ENCODE data around the gene DIP2C. TPM values are rescaled to one million over a fixed set of nuclear protein-coding genes. Genes with fewer than 3 reads are reported as not detected.
"Not testable (repeated sequence)": the region's sequence is repeated elsewhere in the genome, so short reads cannot be mapped to it uniquely, and the experiment has no call there.

Gene DIP2C
- polyA plus RNA-seq, 3 donors: 19.1 to 24.8 (median 23.2) TPM

GRCh38 chr10:614790-615582, 74.5 kb downstream of the DIP2C start:
- DNase-seq: no peak

DNA sequence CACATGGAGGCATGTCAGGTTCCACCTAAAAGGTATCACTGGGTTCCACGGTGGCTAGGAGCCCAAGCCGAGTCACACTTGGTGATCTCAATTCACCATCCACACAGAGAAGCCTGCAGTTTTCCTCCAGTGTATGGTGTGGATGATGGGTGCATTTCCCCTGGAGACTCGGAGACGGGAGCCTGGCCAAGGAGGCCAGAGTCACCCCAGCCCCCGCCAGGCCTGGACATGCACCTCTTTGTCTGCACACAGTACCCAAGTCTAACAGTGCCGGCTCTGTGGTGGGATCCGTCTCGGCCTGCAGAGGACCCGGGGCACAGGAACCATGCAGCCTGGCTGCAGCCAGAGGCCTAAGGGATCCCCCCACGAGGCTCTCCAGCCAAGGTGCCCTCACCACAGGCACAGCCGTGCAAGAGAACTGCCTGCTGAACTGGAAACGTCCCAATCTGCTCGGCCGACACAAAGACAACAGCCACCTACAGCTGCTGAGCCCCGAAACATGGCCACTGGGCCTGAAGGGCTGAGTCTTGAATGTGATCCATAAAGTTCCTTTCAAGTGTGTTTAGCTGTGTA, 75.2 kb downstream of the DIP2C start:
- no peak for DNase-seq

DNA sequence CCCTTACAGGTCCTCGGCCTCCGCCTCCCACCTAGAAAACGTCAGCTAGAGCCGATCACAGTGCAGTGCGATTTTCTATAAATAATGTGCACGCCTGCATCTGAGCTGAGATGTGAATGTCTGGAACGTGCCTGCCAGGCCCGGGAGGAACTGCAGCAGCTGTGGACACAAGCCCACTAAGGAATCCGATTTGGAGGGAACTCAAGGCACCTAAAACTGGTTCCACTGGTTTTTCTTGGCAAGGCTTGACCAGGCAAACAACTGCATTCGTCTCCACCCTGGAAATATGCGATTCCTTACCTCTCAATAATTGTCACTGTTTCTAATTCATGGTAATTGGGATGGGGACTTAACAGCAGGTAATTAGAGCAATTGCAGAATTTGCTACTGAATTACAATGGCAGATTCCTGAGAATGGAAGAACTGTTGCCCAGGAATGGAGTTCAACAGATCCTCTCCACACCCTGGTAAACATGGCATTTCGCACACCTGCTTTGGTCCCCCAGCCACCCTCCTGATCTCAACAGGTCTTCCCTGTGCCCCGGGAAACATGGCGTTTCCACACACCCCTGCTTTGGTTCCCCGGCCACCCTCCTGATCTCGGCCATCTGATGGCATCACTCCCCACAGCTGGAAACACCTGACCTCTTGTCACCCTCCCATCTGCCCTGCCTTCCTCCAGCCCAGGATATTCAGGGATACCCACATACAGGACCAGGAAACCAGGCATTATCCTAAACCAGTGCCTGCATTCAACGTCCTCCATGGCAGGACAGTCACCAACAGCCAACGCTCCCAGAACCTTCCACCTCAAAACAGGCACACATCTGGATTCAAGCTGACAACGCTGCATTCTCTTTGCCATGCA, 76.0 kb downstream of the DIP2C start:
- peak; percentile 65 for DNase-seq

DNA sequence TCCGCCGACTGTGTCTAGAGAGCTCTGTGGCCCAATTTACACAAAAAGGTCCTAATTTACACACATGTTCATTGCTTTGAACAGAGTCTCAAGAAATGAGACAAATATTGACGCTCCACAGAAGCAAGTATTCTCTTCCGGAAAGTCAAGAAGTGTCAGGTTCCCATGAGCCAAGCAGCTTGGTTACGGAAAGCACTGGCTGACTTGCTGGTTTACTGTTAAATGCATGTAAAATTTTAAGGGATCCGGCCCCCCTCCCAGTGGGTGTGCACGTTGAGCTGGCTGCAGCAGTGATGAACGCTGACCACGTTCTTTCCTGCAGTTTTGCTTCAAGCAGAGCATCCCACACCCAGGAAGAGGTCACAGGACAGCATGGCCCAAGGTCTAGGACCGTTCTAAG, 76.8 kb downstream of the DIP2C start:
- no peak for DNase-seq

GRCh38 chr10:610642-611305, 78.7 kb downstream of the DIP2C start:
- DNase-seq: not testable (repeated sequence)

DNA sequence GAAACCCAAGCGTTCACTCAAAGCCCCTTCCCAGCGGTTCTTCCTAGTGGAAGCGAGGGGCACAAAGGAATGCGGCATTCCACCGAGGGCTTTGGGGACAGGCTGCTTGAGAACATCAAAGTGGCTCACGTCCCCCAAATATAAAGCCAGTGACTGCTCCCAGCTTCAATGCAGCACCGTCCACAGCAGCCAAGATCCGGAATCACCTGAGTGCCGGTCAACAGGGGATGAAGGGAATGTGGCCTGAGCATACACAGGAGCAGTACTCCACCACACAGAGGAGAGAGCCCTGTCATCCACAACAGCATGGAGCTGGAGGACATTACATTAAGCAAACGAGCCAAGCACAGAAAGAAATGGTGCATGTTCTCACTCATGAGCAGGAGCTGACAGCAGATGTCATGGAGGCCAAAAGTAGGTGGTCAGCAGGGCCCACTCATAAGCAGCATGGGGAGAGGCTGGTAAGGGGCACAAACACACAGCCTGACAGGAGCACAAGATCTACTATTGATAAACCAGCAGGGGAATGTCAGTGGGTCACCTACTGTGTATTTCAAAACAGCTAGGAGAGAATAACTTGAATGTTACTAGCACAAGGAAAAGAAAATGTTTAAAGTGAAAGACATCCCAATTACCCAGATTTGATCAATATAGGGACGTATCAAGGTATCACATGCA, 79.5 kb downstream of the DIP2C start:
- no peak for DNase-seq

GRCh38 chr10:609262-609658, 80.2 kb downstream of the DIP2C start:
- no peak for DNase-seq

- DNase-seq: no peak
Measured at GRCh38 chr10:608331-609261, 80.9 kb downstream of the DIP2C start.

DNA sequence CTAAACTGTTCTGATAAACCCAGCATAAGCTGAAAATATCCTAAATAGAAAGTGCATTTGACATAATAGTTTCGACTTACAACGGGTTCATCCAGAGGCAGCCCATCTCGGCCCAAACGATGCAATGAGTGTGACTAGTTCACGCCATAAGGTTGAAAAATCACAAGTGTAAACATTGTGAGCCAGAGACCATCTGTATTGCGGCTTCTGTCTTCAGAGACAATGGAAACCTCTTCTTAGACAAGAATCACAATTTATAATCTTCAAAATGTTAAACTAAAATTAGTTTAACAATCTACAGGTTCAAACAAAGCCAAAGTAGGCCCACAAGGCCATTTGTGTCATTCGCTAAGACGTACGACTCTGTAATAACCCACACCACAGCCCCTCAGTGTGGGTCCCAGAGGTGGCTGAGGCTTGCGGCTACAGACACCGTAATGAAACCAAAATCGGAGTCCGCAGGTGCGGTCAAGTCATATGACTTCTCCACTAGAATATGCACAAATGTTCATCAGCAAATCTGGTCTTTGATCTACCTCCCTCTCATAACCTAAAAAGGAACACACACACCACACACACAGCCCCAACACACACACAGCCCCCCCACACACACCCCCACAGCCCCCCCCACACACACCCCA, 81.8 kb downstream of the DIP2C start:
- no peak for DNase-seq

GRCh38 chr10:606762-607544, 82.5 kb downstream of the DIP2C start:
- DNase-seq: no peak

GRCh38 chr10:605632-606325, 83.7 kb downstream of the DIP2C start:
- DNase-seq: no peak

- DNase-seq: no peak
Measured at GRCh38 chr10:604716-605631, 84.5 kb downstream of the DIP2C start.

DNA sequence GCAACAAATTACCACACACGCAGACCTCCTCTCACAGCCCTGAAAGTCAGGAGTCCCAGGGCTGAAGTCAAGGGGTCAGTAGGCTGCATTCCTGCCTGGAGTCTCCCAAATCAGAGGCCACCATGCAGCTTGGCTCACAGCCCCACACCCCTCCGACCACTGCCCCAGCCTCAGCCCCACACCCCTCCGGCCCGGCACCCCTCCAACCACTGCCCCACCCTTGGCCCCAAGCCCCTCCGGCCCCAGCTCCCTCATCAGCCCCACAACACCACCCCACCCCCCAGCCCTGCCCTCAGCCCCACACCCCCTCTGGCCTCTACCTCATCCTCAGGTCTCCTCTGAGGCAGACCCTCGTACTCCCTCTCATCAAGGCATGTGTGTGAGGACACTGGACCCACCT, 85.7 kb downstream of the DIP2C start:
- no peak for DNase-seq

GRCh38 chr10:602391-603005, 87.0 kb downstream of the DIP2C start:
- DNase-seq: no peak

GRCh38 chr10:601660-601963, 87.9 kb downstream of the DIP2C start:
- no peak for DNase-seq

- no peak for DNase-seq
Measured at GRCh38 chr10:600876-601659, 88.4 kb downstream of the DIP2C start.
